SK-N-MC (cell line): Measurements from ENCODE around the gene PRDM15.

Experiments used
- EZH2 ChIP-seq: fragments of 200-600 bp; sonication (generic); IDR thresholded peaks from one replicate; pipeline ENCODE4 v1.6.1; 2017; ENCODE audit warnings: antibody characterized with exemption
- FOXP2 ChIP-seq: optimal IDR thresholded peaks from 2 replicates; pipeline ENCODE3; 2011; ENCODE audit warnings: mild to moderate bottlenecking, moderate library complexity; ENCODE audit not compliant: insufficient read depth; ENCODE audit errors: extremely low read length, control extremely low read depth
- POLR2AphosphoS5 ChIP-seq: IDR thresholded peaks from 2 replicates; pipeline ENCODE4 v1.6.1; 2012; ENCODE audit warnings: mild to moderate bottlenecking, low read depth, low read length, borderline replicate concordance

GRCh38 chr21:41769933-41770332 is 109.2 kb downstream of the PRDM15 start:
- TF ChIP-seq EZH2 = no peak
- TF ChIP-seq POLR2AphosphoS5 = no peak
- no peak for TF ChIP-seq FOXP2
